Measurements from ENCODE around the gene MNAT1.
"Not testable (repeated sequence)": the region's sequence is repeated elsewhere in the genome, so short reads cannot be mapped to it uniquely, and the experiment has no call there.

Gene MNAT1

DNA sequence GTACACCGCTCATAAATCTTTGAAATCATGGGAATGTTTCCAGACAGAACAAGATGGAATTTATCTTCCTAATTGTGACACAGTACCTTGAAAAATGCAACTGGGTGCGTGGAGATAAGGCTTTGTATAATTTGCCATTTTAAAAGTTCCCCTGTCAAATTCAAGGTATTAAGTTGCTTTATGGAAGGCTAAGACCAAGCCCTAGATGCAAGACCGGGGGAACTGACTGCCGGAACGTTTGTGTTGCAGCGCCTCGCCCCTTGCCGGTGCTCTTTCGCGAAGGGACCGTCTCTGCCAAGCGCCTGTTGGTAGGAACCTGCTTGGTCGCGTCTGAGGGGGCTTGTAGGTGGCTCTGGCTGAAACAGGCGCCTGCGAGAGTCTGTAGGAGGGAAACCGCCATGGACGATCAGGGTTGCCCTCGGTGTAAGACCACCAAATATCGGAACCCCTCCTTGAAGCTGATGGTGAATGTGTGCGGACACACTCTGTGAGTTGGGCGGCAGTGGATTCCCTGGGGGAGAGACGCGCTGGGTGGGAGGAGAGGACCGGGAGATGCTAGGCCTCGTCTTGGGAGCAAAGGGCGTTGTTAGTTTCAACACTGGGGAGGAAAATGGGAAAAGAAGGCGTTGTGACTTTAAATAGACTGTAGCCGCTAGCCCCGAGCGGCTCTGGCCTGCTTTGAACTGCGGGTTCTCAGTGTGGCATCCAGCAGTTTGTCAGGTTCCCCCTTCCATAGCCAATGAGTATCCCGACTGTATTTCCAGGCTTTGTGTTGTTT is at the start of gene MNAT1:
Gene MNAT1, plus strand, starts transcription at position 297 of the 778 bp plus-strand sequence. Its CDS starts 102 bp downstream, at position 399.
- DNase-seq (ENCODE audit: low read depth): peak; percentile 83

DNA sequence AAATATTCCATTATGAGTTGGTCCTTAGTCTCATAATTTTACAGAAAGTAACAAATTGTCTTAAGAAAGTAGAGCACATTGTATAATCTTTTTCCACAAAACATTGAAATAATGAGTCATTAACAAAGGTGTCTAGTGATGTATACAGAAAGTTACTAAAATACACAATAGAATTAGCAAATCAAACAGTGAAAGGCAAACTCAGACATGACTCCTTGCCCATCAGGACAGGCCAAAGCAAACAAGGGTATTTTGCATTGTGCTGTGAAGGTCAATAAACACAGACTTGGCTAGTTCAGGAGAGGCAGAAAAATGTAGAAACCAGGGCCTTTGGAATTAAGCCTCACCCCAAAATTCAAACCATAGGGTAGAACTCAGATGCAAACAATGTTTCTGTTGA is 47.7 kb upstream of the MNAT1 start:
- no peak for DNase-seq (ENCODE audit: low read depth)

- no peak for DNase-seq (ENCODE audit: low read depth)
Measured at GRCh38 chr14:60691383-60692113, 43.0 kb upstream of the MNAT1 start.

GRCh38 chr14:60695327-60695726 is 39.2 kb upstream of the MNAT1 start:
- no peak for DNase-seq (ENCODE audit: low read depth)

DNA sequence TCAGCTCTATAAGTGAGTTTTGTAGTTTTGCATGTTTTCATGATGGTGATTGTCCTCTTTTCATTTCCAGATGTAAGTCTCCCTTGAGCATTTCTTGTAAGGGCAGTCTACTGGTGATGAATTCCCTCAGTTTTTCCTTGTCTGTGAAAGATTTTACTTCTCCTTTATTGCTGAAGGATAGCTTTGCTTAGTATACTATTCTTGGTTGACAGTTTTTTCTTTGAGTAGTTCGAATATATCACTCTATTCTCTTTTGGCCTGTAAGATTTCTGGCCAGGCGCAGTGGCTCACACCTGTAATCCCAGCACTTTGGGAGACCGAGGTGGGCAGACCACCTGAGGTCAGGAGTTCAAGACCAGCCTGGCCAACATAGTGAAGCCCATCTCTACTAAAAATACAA is 34.0 kb upstream of the MNAT1 start:
- DNase-seq (ENCODE audit: low read depth): no peak

DNA sequence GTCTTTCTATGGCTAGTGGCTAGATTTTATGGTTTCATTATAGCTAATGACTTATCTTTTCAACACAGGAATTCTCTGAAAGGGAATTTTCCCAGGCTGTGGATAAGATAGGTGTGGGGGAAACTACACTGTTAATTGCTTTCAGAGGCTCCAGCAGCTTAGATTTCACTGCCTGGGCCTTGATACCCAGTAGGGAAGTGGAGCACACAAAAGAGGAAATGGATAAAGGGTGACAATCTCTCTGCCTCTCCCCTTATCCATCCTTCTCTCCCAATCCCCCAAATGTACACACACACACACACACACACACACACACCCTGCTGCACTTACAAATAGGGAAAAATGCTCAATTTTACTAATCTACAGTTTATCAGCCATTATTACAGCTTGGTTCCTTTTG is 29.5 kb upstream of the MNAT1 start:
- no peak for DNase-seq (ENCODE audit: low read depth)

GRCh38 chr14:60707858-60708257 is 26.7 kb upstream of the MNAT1 start:
- DNase-seq (ENCODE audit: low read depth): no peak

- DNase-seq (ENCODE audit: low read depth): no peak
Measured at GRCh38 chr14:60710494-60710893, 24.1 kb upstream of the MNAT1 start.

GRCh38 chr14:60713513-60713912 is 21.0 kb upstream of the MNAT1 start:
- no peak for DNase-seq (ENCODE audit: low read depth)

GRCh38 chr14:60720391-60720790 is 14.2 kb upstream of the MNAT1 start:
- no peak for DNase-seq (ENCODE audit: low read depth)

DNA sequence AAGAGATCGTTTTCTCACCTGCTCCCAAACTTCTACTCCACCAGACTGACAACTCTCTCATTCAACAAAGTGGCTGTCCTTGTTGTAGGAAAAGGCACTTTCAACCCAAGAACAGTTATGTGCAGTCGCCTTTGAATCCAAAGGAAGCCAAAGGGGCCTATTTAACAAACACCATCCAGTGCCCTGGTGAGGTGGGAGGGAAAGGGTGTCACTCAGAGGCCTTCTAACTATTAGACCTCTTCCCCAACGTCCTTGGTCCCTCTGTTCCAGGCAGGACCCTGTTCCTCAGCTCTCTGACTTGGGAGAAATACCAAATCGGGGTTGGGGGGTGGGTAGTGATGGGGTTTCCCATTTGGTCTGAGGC is 13.6 kb upstream of the MNAT1 start:
- no peak for DNase-seq (ENCODE audit: low read depth)

- peak; percentile 27 for DNase-seq (ENCODE audit: low read depth)
Measured at GRCh38 chr14:60721326-60722106, 13.0 kb upstream of the MNAT1 start.

DNA sequence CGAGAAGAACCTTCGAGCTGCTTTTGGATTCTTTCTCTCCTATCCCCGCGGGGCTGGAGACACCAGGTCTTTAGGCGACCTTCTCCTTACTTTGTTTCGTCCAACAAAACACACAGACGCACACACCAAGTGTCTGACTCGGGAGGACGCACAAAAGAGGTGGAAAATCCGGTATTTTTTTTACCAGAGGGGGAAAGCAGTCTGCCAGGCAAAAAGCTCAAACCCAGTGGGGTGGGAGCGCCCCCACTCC is 12.5 kb upstream of the MNAT1 start:
- DNase-seq (ENCODE audit: low read depth): peak; percentile 13

GRCh38 chr14:60722357-60723115 is 12.0 kb upstream of the MNAT1 start:
- peak; percentile 31 for DNase-seq (ENCODE audit: low read depth)

- DNase-seq (ENCODE audit: low read depth): peak; percentile 55
Measured at GRCh38 chr14:60723116-60723906, 11.2 kb upstream of the MNAT1 start.

- peak; percentile 71 for DNase-seq (ENCODE audit: low read depth)
Measured at GRCh38 chr14:60723907-60724618, 10.5 kb upstream of the MNAT1 start, which contains the start of gene SIX4. Gene SIX4 (minus strand): TSS chr14:60724351. CDS start chr14:60724074, 277 bp downstream.

DNA sequence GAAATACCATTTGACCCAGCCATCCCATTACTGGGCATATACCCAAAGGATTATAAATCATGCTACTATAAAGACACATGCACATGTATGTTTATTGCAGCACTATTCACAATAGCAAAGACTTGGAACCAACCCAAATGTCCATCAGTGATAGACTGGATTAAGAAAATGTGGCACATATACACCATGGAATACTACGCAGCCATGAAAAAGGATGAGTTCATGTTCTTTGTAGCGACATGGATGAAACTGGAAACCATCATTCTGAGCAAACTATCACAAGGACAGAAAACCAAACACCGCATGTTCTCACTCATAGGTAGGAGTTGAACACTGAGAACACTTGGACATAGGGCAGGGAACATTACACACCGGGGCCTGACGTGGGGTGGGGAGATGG is 3.3 kb upstream of the MNAT1 start:
- DNase-seq (ENCODE audit: low read depth): not testable (repeated sequence)

GRCh38 chr14:60732840-60733483 is 1.6 kb upstream of the MNAT1 start:
- DNase-seq (ENCODE audit: low read depth): no peak

GRCh38 chr14:60735416-60735815 is 855 bp downstream of the MNAT1 start:
- DNase-seq (ENCODE audit: low read depth): no peak

- DNase-seq (ENCODE audit: low read depth): peak; percentile 58
Measured at GRCh38 chr14:60736494-60736893, 1.9 kb downstream of the MNAT1 start.

All from amniotic epithelial cell (primary cell).